ENCODE results near the gene PLEKHG4. TPM values are rescaled to one million over a fixed set of nuclear protein-coding genes. Genes with fewer than 3 reads are reported as not detected.

The PLEKHG4 gene
- total RNA-seq, 1 donor from 2014 or later = 9.5 TPM

GRCh38 chr16:67258161-67258835, 21.0 kb upstream of the PLEKHG4 start:
- H3K27me3 Mint-ChIP-seq (ENCODE audit: unreplicated experiment) = peaks cover 20% of the 10 kb centered on the region
- no peak overlapping the region for H3K27ac Mint-ChIP-seq (ENCODE audit: unreplicated experiment)
- H3K4me3 Mint-ChIP-seq (ENCODE audit: unreplicated experiment) = no peak overlapping the region
- H3K4me1 Mint-ChIP-seq (ENCODE audit: unreplicated experiment) = peaks cover 6% of the 10 kb centered on the region
- H3K36me3 Mint-ChIP-seq (ENCODE audit: low read depth, unreplicated experiment) = peaks cover 18% of the 10 kb centered on the region
- no peak for TF ChIP-seq CTCF (IDR thresholded peaks at IDR 0.05; ENCODE audit: unreplicated experiment)
- no peaks in the 10 kb centered on the region for H3K9me3 Mint-ChIP-seq (ENCODE audit: unreplicated experiment)
- DNase-seq (ENCODE audit: low spot score) = no peak

GRCh38 chr16:67259705-67260104, 19.6 kb upstream of the PLEKHG4 start:
- Mint-ChIP-seq H3K27ac (ENCODE audit: unreplicated experiment) (no peak overlapping the region), H3K4me3 (ENCODE audit: unreplicated experiment) (no peak overlapping the region)
- DNase-seq (ENCODE audit: low spot score) = no peak

GRCh38 chr16:67260426-67261063, 18.8 kb upstream of the PLEKHG4 start:
- H3K27me3 Mint-ChIP-seq (ENCODE audit: unreplicated experiment) = peaks cover 21% of the 10 kb centered on the region
- peaks cover 18% of the 10 kb centered on the region for H3K36me3 Mint-ChIP-seq (ENCODE audit: low read depth, unreplicated experiment)
- DNase-seq (ENCODE audit: low spot score) = no peak
- peak; percentile 12 for TF ChIP-seq CTCF (IDR thresholded peaks at IDR 0.05; ENCODE audit: unreplicated experiment)
- H3K4me1 Mint-ChIP-seq (ENCODE audit: unreplicated experiment) = peaks cover 14% of the 10 kb centered on the region
- no peaks in the 10 kb centered on the region for H3K9me3 Mint-ChIP-seq (ENCODE audit: unreplicated experiment)
- no peak overlapping the region for H3K27ac Mint-ChIP-seq (ENCODE audit: unreplicated experiment)
- peak overlapping the region; percentile 26 for H3K4me3 Mint-ChIP-seq (ENCODE audit: unreplicated experiment)

More at GRCh38 chr16:67259705-67260104, 19.6 kb upstream of the PLEKHG4 start:
- peaks cover 13% of the 10 kb centered on the region for H3K4me1 Mint-ChIP-seq (ENCODE audit: unreplicated experiment)
- peaks cover 18% of the 10 kb centered on the region for H3K36me3 Mint-ChIP-seq (ENCODE audit: low read depth, unreplicated experiment)
- H3K27me3 Mint-ChIP-seq (ENCODE audit: unreplicated experiment) = peaks cover 23% of the 10 kb centered on the region
- no peaks in the 10 kb centered on the region for H3K9me3 Mint-ChIP-seq (ENCODE audit: unreplicated experiment)
- TF ChIP-seq CTCF (IDR thresholded peaks at IDR 0.05; ENCODE audit: unreplicated experiment) = no peak

- Mint-ChIP-seq H3K4me3 (ENCODE audit: unreplicated experiment) (no peak overlapping the region), H3K36me3 (ENCODE audit: low read depth, unreplicated experiment) (peaks cover 4% of the 10 kb centered on the region), H3K27me3 (ENCODE audit: unreplicated experiment) (peaks cover 21% of the 10 kb centered on the region), H3K27ac (ENCODE audit: unreplicated experiment) (no peak overlapping the region), H3K4me1 (ENCODE audit: unreplicated experiment) (peaks cover 18% of the 10 kb centered on the region), H3K9me3 (ENCODE audit: unreplicated experiment) (no peaks in the 10 kb centered on the region)
- TF ChIP-seq CTCF (IDR thresholded peaks at IDR 0.05; ENCODE audit: unreplicated experiment) = no peak
- no peak for DNase-seq (ENCODE audit: low spot score)
Measured at GRCh38 chr16:67263201-67263600, 16.1 kb upstream of the PLEKHG4 start.

GRCh38 chr16:67264277-67264676, 15.1 kb upstream of the PLEKHG4 start:
- no peak for DNase-seq (ENCODE audit: low spot score)
- no peak for TF ChIP-seq CTCF (IDR thresholded peaks at IDR 0.05; ENCODE audit: unreplicated experiment)
- Mint-ChIP-seq H3K9me3 (ENCODE audit: unreplicated experiment) (no peaks in the 10 kb centered on the region), H3K36me3 (ENCODE audit: low read depth, unreplicated experiment) (peaks cover 4% of the 10 kb centered on the region), H3K27me3 (ENCODE audit: unreplicated experiment) (peaks cover 17% of the 10 kb centered on the region), H3K4me3 (ENCODE audit: unreplicated experiment) (no peak overlapping the region), H3K27ac (ENCODE audit: unreplicated experiment) (no peak overlapping the region), H3K4me1 (ENCODE audit: unreplicated experiment) (peaks cover 18% of the 10 kb centered on the region)

All from endothelial cell (in vitro differentiated cells).